DOHH2 (cell line): Measurements from ENCODE around the gene PSME3.

Experiments used
- H3F3A ChIP-seq: fragments of 200-600 bp; sonication (generic), shearing (Covaris generic); 2 replicates; pipeline ENCODE4 v1.6.0; 2016; ENCODE audit warnings: antibody characterized with exemption, mild to moderate bottlenecking; ENCODE audit not compliant: control insufficient read depth, insufficient read depth
- H3K27ac ChIP-seq: fragments of 200-600 bp; sonication (generic); 2 replicates; pipeline ENCODE4 v1.5.1; 2014; ENCODE audit warnings: low read depth, mild to moderate bottlenecking, low read length, moderate library complexity
- H3K27me3 ChIP-seq: fragments of 200-600 bp; sonication (generic); 2 replicates; pipeline ENCODE4 v1.6.1; 2014; ENCODE audit warnings: mild to moderate bottlenecking, low read length, mixed read lengths; ENCODE audit not compliant: control insufficient read depth
- H3K36me3 ChIP-seq: fragments of 200-600 bp; sonication (generic); 2 replicates; pipeline ENCODE4 v1.6.1; 2014; ENCODE audit warnings: mild to moderate bottlenecking, low read length, moderate library complexity, mixed read lengths; ENCODE audit not compliant: control insufficient read depth
- H3K4me1 ChIP-seq: fragments of 200-600 bp; sonication (generic); 2 replicates; pipeline ENCODE4 v1.6.1; 2014; ENCODE audit warnings: mild to moderate bottlenecking, low read length, mixed read lengths; ENCODE audit not compliant: control insufficient read depth
- H3K4me2 ChIP-seq: fragments of 200-600 bp; sonication (generic); 2 replicates; pipeline ENCODE4 v1.6.0; 2014; ENCODE audit warnings: mild to moderate bottlenecking, low read length, moderate library complexity
- H3K4me3 ChIP-seq: fragments of 200-600 bp; sonication (generic); 2 replicates; pipeline ENCODE4 v1.5.1; 2014; ENCODE audit warnings: mild to moderate bottlenecking, low read length, mixed read lengths
- H3K79me2 ChIP-seq: fragments of 200-600 bp; sonication (generic); 2 replicates; pipeline ENCODE4 v1.6.1; 2014; ENCODE audit warnings: mild to moderate bottlenecking, low read length, mixed read lengths; ENCODE audit not compliant: control insufficient read depth
- H3K9me2 ChIP-seq: fragments of 200-600 bp; sonication (generic); replicated peaks from 2 replicates; pipeline ENCODE4 v1.6.1; 2014; ENCODE audit warnings: mild to moderate bottlenecking, low read length, mixed read lengths; ENCODE audit not compliant: control insufficient read depth
- H3K9me3 ChIP-seq: fragments of 200-600 bp; sonication (generic); 2 replicates; pipeline ENCODE4 v1.6.1; 2014; ENCODE audit warnings: antibody characterized with exemption, low read length, mixed read lengths; ENCODE audit not compliant: control insufficient read depth, insufficient read depth
- H4K20me1 ChIP-seq: fragments of 200-600 bp; sonication (generic); 2 replicates; pipeline ENCODE4 v1.6.0; 2014; ENCODE audit warnings: low read depth, mild to moderate bottlenecking, antibody characterized with exemption, low read length, moderate library complexity; ENCODE audit not compliant: control insufficient read depth, insufficient read depth
- EZH2phosphoT487 ChIP-seq: fragments of 200-600 bp; sonication (generic); IDR thresholded peaks from 2 replicates; pipeline ENCODE4 v1.6.1; 2017; ENCODE audit warnings: borderline replicate concordance, mild to moderate bottlenecking, antibody characterized with exemption, low read length, moderate library complexity, mixed read lengths
- TF ChIP-seq, protein P1 (sequence below): fragments of 200-600 bp; sonication (generic); IDR thresholded peaks from one replicate; pipeline ENCODE4 v1.5.1; 2014; ENCODE audit warnings: antibody characterized with exemption, mild to moderate bottlenecking, low read depth, low read length; ENCODE audit not compliant: poor library complexity, severe bottlenecking

PSME3 gene

DNA sequence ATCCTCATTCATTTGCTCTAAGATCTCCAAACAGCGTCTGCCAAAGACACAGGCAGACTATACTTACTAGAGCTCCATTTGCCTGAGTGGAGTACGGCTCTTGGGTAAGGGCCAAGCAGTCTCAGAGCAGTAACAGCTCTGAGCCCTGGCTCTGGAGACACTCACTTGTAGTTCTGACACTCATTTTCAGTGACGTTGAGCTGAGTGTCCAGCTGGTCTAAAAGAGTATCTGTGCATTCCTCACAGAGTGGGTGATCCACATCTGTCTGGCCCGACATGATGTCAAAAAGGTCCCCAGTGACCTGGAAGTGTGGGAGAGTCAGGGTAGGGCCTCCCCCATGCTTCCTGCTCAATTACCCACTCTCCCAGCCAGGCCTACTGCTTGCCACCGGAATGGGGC, 14.8 kb upstream of the PSME3 start:
- H3K9me3 ChIP-seq, result no peaks in the 10 kb centered on the region
- H3K27me3 ChIP-seq, result no peaks in the 10 kb centered on the region
- no peaks in the 10 kb centered on the region for H4K20me1 ChIP-seq
- peaks cover 3% of the 10 kb centered on the region for H3F3A ChIP-seq
- H3K27ac ChIP-seq, result no peak overlapping the region
- no peaks in the 10 kb centered on the region for H3K9me2 ChIP-seq
- TF ChIP-seq, protein P1, sequence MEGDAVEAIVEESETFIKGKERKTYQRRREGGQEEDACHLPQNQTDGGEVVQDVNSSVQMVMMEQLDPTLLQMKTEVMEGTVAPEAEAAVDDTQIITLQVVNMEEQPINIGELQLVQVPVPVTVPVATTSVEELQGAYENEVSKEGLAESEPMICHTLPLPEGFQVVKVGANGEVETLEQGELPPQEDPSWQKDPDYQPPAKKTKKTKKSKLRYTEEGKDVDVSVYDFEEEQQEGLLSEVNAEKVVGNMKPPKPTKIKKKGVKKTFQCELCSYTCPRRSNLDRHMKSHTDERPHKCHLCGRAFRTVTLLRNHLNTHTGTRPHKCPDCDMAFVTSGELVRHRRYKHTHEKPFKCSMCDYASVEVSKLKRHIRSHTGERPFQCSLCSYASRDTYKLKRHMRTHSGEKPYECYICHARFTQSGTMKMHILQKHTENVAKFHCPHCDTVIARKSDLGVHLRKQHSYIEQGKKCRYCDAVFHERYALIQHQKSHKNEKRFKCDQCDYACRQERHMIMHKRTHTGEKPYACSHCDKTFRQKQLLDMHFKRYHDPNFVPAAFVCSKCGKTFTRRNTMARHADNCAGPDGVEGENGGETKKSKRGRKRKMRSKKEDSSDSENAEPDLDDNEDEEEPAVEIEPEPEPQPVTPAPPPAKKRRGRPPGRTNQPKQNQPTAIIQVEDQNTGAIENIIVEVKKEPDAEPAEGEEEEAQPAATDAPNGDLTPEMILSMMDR, result no peak
- no peak for TF ChIP-seq EZH2phosphoT487
- H3K36me3 ChIP-seq, result peaks cover 74% of the 10 kb centered on the region
- no peak overlapping the region for H3K4me2 ChIP-seq
- H3K4me1 ChIP-seq, result peaks cover 9% of the 10 kb centered on the region
- peaks cover 21% of the 10 kb centered on the region for H3K79me2 ChIP-seq
- no peak overlapping the region for H3K4me3 ChIP-seq

DNA sequence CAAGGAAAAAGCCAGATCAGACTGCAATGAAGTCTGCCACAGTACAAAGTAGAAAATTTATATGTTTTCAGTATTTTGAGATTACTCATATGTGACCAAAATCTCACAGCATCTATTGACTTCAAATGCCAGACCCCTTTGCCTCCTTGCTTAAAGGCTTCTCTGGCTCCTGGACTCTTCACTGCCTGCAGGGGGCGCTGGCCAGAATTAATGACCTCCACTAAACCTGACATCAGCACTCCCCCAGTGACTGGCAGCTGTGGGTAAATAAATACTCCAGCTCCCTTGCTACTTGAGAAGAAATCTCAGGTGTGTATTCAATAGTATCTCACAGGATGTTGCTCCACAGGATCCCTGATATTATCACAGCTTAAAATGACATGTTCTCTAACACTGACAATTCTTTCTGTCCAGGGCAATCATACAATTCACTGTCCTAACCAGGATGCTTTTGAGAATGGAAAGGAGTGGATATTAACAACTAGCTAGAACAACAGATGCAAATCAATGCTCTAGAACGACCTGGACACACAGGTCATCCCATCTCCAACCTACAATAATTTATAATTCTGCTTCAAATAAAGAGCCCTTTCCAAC, 13.2 kb upstream of the PSME3 start:
- H3K4me3 ChIP-seq, result no peak overlapping the region
- no peak overlapping the region for H3K27ac ChIP-seq
- H3K9me2 ChIP-seq, result no peaks in the 10 kb centered on the region
- H4K20me1 ChIP-seq, result no peaks in the 10 kb centered on the region
- H3K4me1 ChIP-seq, result peaks cover 16% of the 10 kb centered on the region
- H3K79me2 ChIP-seq, result peaks cover 28% of the 10 kb centered on the region
- no peaks in the 10 kb centered on the region for H3K9me3 ChIP-seq
- H3F3A ChIP-seq, result peaks cover 3% of the 10 kb centered on the region
- H3K36me3 ChIP-seq, result peaks cover 62% of the 10 kb centered on the region
- H3K4me2 ChIP-seq, result no peak overlapping the region
- TF ChIP-seq EZH2phosphoT487, result no peak
- TF ChIP-seq, protein P1, result peak; percentile 92
- H3K27me3 ChIP-seq, result no peaks in the 10 kb centered on the region

DNA sequence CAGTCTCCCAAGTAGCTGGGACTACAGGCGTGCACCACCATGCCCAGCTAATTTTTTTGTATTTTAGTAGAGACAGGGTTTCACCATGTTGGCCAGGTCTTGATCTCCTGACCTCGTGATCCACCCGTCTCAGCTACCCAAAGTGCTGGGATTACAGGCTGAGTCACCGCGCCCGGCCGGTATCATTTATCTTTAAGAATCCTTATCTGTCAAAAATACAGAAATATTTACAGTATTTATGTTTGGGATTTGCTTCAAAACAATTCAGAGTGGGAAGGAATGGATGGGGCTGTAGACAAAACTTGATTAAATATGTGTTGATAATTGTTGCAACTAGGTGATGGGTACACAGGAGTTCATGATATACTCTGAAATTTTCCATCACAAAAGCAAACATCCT, 12.0 kb upstream of the PSME3 start:
- Histone ChIP-seq H4K20me1 (no peaks in the 10 kb centered on the region), H3K4me1 (peaks cover 16% of the 10 kb centered on the region), H3K27me3 (no peaks in the 10 kb centered on the region), H3K27ac (no peak overlapping the region), H3K36me3 (peaks cover 50% of the 10 kb centered on the region), H3K79me2 (peaks cover 28% of the 10 kb centered on the region), H3K9me2 (no peaks in the 10 kb centered on the region), H3K9me3 (no peaks in the 10 kb centered on the region), H3K4me2 (no peak overlapping the region), H3F3A (peaks cover 6% of the 10 kb centered on the region), H3K4me3 (no peak overlapping the region)
- no peak for TF ChIP-seq EZH2phosphoT487
- TF ChIP-seq, protein P1, result no peak
